ENCODE data around the gene LAMC3. TPM values are rescaled to one million over a fixed set of nuclear protein-coding genes. Genes with fewer than 3 reads are reported as not detected.

LAMC3 gene
- total RNA-seq, 6 donors from 2014 or later: 6.7 to 56.0 (median 19.5) TPM

DNA sequence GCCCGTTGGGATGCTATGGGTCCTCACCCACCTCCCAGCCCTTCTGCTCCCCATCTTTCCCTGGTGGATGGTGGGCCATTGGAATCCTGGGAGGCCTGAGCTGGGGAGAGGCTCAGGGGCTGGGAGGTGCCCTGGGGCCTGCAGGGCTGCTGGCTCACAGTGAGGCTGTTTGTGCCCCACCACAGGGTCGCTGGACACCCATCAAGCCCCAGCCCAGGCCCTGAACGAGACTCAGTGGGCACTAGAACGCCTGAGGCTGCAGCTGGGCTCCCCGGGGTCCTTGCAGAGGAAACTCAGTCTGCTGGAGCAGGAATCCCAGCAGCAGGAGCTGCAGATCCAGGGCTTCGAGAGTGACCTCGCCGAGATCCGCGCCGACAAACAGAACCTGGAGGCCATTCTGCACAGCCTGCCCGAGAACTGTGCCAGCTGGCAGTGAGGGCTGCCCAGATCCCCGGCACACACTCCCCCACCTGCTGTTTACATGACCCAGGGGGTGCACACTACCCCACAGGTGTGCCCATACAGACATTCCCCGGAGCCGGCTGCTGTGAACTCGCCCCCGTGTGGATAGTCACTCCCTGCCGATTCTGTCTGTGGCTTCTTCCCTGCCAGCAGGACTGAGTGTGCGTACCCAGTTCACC lies 82.5 kb downstream of the LAMC3 start:
- H3K36me3 ChIP-seq: no peaks in the 10 kb centered on the region
- ATAC-seq (ENCODE audit: low FRiP score in 2 of 2) (no peak), DNase-seq (no peak)
- H3K4me3 ChIP-seq: no peak overlapping the region
- no peaks in the 10 kb centered on the region for H3K9me3 ChIP-seq
- no peak for TF ChIP-seq POLR2AphosphoS5 (IDR thresholded peaks at IDR 0.05)
- TF ChIP-seq, protein P1, sequence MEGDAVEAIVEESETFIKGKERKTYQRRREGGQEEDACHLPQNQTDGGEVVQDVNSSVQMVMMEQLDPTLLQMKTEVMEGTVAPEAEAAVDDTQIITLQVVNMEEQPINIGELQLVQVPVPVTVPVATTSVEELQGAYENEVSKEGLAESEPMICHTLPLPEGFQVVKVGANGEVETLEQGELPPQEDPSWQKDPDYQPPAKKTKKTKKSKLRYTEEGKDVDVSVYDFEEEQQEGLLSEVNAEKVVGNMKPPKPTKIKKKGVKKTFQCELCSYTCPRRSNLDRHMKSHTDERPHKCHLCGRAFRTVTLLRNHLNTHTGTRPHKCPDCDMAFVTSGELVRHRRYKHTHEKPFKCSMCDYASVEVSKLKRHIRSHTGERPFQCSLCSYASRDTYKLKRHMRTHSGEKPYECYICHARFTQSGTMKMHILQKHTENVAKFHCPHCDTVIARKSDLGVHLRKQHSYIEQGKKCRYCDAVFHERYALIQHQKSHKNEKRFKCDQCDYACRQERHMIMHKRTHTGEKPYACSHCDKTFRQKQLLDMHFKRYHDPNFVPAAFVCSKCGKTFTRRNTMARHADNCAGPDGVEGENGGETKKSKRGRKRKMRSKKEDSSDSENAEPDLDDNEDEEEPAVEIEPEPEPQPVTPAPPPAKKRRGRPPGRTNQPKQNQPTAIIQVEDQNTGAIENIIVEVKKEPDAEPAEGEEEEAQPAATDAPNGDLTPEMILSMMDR (IDR thresholded peaks at IDR 0.05): no peak
- no peak for TF ChIP-seq EP300 (IDR thresholded peaks at IDR 0.05)
- TF ChIP-seq POLR2A (IDR thresholded peaks at IDR 0.05): no peak
- H3K27ac ChIP-seq: no peak overlapping the region
- H3K27me3 ChIP-seq: peaks cover 0 to 13% (median 4%) of the 10 kb centered on the region in 4 donors
- H3K4me1 ChIP-seq: peaks cover under 1 to 10% (median 7%) of the 10 kb centered on the region in 4 donors
- 87 to 91% methylated on average over 10 to 14 of the region's 19 CpGs for WGBS, 2 donors

DNA sequence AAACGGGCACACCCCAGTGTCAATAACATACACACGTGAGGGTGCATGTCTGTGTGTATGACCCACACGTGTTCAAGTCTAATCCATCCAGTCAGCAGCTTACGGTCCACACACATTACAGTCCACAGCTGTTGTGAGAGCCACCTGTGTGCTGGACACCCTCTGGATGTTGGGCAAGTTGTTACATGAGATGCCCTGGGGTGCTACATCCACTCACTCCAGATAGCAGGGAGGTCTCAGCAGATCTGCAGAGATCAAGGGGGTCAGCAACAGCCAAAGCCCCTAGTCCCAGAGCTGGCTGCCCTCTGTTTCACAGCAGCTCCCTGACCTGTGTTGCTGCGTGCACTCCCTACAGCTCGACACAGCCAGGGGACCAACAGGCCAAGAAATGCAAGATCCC lies 83.1 kb downstream of the LAMC3 start:
- WGBS, 2 donors: 87 to 100% methylated on average over 1 to 6 of the region's 6 CpGs
- H3K36me3 ChIP-seq: no peaks in the 10 kb centered on the region

DNA sequence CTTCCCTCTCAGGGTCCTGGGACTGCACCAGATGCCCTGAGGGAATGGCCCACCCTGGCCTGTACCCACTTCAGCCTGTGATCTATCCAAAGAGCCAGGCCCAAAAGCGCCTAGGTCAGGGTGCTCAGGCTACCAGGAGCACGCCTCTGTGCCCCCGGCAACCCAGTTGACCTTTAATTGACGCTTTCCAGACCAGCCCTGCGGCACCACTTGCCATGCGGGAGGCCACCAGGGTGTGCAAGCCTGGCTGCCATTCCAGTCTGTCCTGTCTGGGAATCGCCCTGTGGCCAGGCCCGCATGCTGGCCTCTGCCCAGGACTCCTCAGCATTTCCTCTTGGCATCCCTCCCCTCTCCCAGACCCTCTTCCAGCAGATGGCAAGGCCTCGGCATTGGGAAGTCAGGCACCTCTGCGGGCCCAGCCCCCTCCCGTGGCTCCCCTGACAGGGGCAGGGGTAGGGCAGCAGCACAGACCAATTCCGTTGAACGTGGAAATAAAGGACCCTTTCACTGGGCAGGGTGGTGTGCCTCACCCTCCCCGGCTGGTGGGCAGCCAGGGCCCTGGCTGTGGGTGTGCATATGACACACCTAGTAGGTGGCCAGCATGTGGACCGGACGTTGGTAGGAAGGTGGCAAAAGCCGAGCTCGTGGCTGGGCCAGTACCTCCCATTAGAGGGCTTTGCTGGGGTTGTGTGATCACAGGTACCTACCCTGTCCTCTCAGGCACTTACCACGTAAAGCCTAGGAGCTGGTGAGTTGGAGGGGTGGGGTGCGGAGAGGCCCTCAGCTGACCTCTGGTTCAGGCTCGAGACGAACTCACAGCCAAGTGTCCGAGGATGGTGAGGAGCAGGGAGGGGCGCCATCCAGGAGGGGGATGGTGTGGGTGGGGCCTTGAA lies 83.8 kb downstream of the LAMC3 start:
- Histone ChIP-seq H3K4me1 (peaks cover 7 to 20% (median 14%) of the 10 kb centered on the region in 4 donors), H3K27me3 (peaks cover 0 to 15% (median 6%) of the 10 kb centered on the region in 4 donors), H3K4me3 (no peak overlapping the region), H3K27ac (no peak overlapping the region), H3K9me3 (no peaks in the 10 kb centered on the region), H3K36me3 (no peaks in the 10 kb centered on the region)
- TF ChIP-seq POLR2AphosphoS5 (IDR thresholded peaks at IDR 0.05) (no peak), EP300 (IDR thresholded peaks at IDR 0.05) (no peak), POLR2A (IDR thresholded peaks at IDR 0.05) (no peak)
- TF ChIP-seq, protein P1 (IDR thresholded peaks at IDR 0.05): no peak
- DNase-seq (no peak), ATAC-seq (ENCODE audit: low FRiP score in 2 of 2) (peak in 1 of 2 donors; percentile 3)
- WGBS, 2 donors: 77% methylated on average over 18 to 21 of the region's 24 CpGs

More for the DNA sequence above, 83.1 kb downstream of the LAMC3 start:
- no peak overlapping the region for H3K4me3 ChIP-seq
- peaks cover 0 to 15% (median 6%) of the 10 kb centered on the region in 4 donors for H3K27me3 ChIP-seq
- ATAC-seq (ENCODE audit: low FRiP score in 2 of 2): no peak
- no peak for TF ChIP-seq POLR2A (IDR thresholded peaks at IDR 0.05)
- TF ChIP-seq EP300 (IDR thresholded peaks at IDR 0.05): no peak
- TF ChIP-seq POLR2AphosphoS5 (IDR thresholded peaks at IDR 0.05): no peak
- TF ChIP-seq, protein P1 (IDR thresholded peaks at IDR 0.05): no peak
- peaks cover 6 to 16% (median 12%) of the 10 kb centered on the region in 4 donors for H3K4me1 ChIP-seq
- no peak for DNase-seq
- H3K27ac ChIP-seq: no peak overlapping the region
- no peaks in the 10 kb centered on the region for H3K9me3 ChIP-seq

DNA sequence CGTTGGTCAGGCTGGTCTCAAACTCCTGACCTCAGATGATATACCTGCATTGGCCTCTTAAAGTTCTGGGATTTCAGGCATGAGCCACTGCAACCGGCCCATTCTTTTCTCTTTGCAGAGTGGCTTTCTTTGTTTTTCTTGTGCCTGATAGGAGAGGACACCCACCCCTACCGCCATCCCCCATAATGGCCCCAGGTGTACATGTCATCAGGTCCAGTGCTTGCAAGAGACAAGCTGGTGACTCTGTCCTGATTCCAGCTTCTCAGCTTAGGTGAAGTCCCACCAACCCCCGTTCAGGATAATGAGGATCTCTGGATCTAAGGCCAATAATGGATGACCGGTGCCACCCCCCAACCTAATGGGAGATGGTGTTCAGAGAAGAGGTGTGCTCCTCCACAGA lies 85.0 kb downstream of the LAMC3 start:
- no peak for ATAC-seq (ENCODE audit: low FRiP score in 2 of 2)
- no peaks in the 10 kb centered on the region for H3K9me3 ChIP-seq
- 84 to 85% methylated on average over 5 of the region's 5 CpGs for WGBS, 2 donors
- no peak for DNase-seq
- H3K36me3 ChIP-seq: no peaks in the 10 kb centered on the region
- peaks cover 7 to 24% (median 14%) of the 10 kb centered on the region in 4 donors for H3K4me1 ChIP-seq
- TF ChIP-seq, protein P1 (IDR thresholded peaks at IDR 0.05): no peak
- TF ChIP-seq EP300 (IDR thresholded peaks at IDR 0.05): no peak
- TF ChIP-seq POLR2A (IDR thresholded peaks at IDR 0.05): no peak
- TF ChIP-seq POLR2AphosphoS5 (IDR thresholded peaks at IDR 0.05): no peak
- H3K27me3 ChIP-seq: peaks cover 0 to 15% (median 6%) of the 10 kb centered on the region in 4 donors
- H3K4me3 ChIP-seq: no peak overlapping the region
- no peak overlapping the region for H3K27ac ChIP-seq

Measured in upper lobe of left lung (tissue), 6 donors.